Right atrium auricular region (tissue), 2 donors: Measurements from ENCODE around the gene ANAPC5. TPM values are rescaled to one million over a fixed set of nuclear protein-coding genes. Genes with fewer than 3 reads are reported as not detected.

Source experiments
- DNase-seq: peaks from one replicate; pipeline ENCODE4 v3.0.0-alpha.2; 2019; ENCODE audit warnings: low spot score
- H3K27ac ChIP-seq, 2 donors: fragments of 200-600 bp; sonication (generic); 1 replicate in 1 of 2; 2 replicates in 1 of 2; pipeline ENCODE4 v1.5.1; 2016 to 2019
- H3K27me3 ChIP-seq, 2 donors: fragments of 200-600 bp; sonication (generic); one replicate each; pipeline versions ENCODE4 v1.5.1 to v1.6.0; 2017 to 2019
- H3K36me3 ChIP-seq: fragments of 200-600 bp; sonication (generic); one replicate; pipeline ENCODE4 v1.5.1; 2016
- H3K4me1 ChIP-seq, 2 donors: fragments of 200-600 bp; sonication (generic); one replicate each; pipeline versions ENCODE4 v1.5.1 to v1.6.0; 2017 to 2019
- H3K4me3 ChIP-seq, 2 donors: fragments of 200-600 bp; sonication (generic); 1 replicate in 1 of 2; 2 replicates in 1 of 2; pipeline ENCODE4 v1.5.1; 2017 to 2019; ENCODE audit warnings: mild to moderate bottlenecking in 1 of 2, moderate library complexity in 1 of 2
- H3K9me3 ChIP-seq, 2 donors: fragments of 200-600 bp; sonication (generic); one replicate each; pipeline ENCODE4 v1.5.1; 2019
- CTCF ChIP-seq, 2 donors: fragments of 200-600 bp; sonication (generic); IDR thresholded peaks; one replicate each; pipeline ENCODE4 v1.5.1; 2019; ENCODE audit warnings: antibody characterized with exemption in 2 of 2
- total RNA-seq, 2 donors: library from RNA; depleted of rRNA; stranded (reverse); fragments of >200 nt; gene quantifications; one replicate each; pipeline ENCODE4 v1.1.0, GENCODE V29; 2016

ANAPC5 gene
- total RNA-seq, 2 donors from 2014 or later: 54.6 to 63.1 TPM

GRCh38 chr12:121330195-121330594, 22.0 kb downstream of the ANAPC5 start:
- no peak overlapping the region for H3K4me3 ChIP-seq
- H3K9me3 ChIP-seq: no peaks in the 10 kb centered on the region
- no peaks in the 10 kb centered on the region for H3K27me3 ChIP-seq
- no peak overlapping the region for H3K27ac ChIP-seq
- peaks cover 80% of the 10 kb centered on the region for H3K36me3 ChIP-seq
- no peak for TF ChIP-seq CTCF (IDR thresholded peaks at IDR 0.05)
- no peak for DNase-seq
- no peaks in the 10 kb centered on the region for H3K4me1 ChIP-seq

GRCh38 chr12:121328620-121329019, 23.6 kb downstream of the ANAPC5 start:
- TF ChIP-seq CTCF (IDR thresholded peaks at IDR 0.05): no peak
- Histone ChIP-seq H3K9me3 (no peaks in the 10 kb centered on the region), H3K4me3 (no peak overlapping the region), H3K27me3 (no peaks in the 10 kb centered on the region), H3K27ac (no peak overlapping the region), H3K36me3 (peaks cover 88% of the 10 kb centered on the region), H3K4me1 (no peaks in the 10 kb centered on the region)
- DNase-seq: no peak

GRCh38 chr12:121326996-121327674, 25.1 kb downstream of the ANAPC5 start:
- no peaks in the 10 kb centered on the region for H3K9me3 ChIP-seq
- no peak overlapping the region for H3K4me3 ChIP-seq
- no peaks in the 10 kb centered on the region for H3K4me1 ChIP-seq
- no peaks in the 10 kb centered on the region for H3K27me3 ChIP-seq
- no peak for TF ChIP-seq CTCF (IDR thresholded peaks at IDR 0.05)
- H3K36me3 ChIP-seq: peaks cover 88% of the 10 kb centered on the region
- no peak overlapping the region for H3K27ac ChIP-seq
- DNase-seq: no peak

- Histone ChIP-seq H3K4me3 (no peak overlapping the region), H3K4me1 (no peaks in the 10 kb centered on the region), H3K27me3 (no peaks in the 10 kb centered on the region), H3K9me3 (no peaks in the 10 kb centered on the region), H3K27ac (no peak overlapping the region), H3K36me3 (peaks cover 81% of the 10 kb centered on the region)
- TF ChIP-seq CTCF (IDR thresholded peaks at IDR 0.05): no peak
- DNase-seq: no peak
Observed at GRCh38 chr12:121325922-121326396, 26.3 kb downstream of the ANAPC5 start.

GRCh38 chr12:121323908-121324307, 28.3 kb downstream of the ANAPC5 start:
- no peaks in the 10 kb centered on the region for H3K9me3 ChIP-seq
- DNase-seq: no peak
- no peak overlapping the region for H3K27ac ChIP-seq
- H3K36me3 ChIP-seq: peaks cover 75% of the 10 kb centered on the region
- no peaks in the 10 kb centered on the region for H3K27me3 ChIP-seq
- TF ChIP-seq CTCF (IDR thresholded peaks at IDR 0.05): no peak
- H3K4me1 ChIP-seq: no peaks in the 10 kb centered on the region
- no peak overlapping the region for H3K4me3 ChIP-seq

GRCh38 chr12:121318121-121318520, 34.1 kb downstream of the ANAPC5 start:
- Histone ChIP-seq H3K9me3 (no peaks in the 10 kb centered on the region), H3K4me1 (no peaks in the 10 kb centered on the region), H3K4me3 (no peak overlapping the region), H3K27ac (no peak overlapping the region), H3K36me3 (peaks cover 43% of the 10 kb centered on the region), H3K27me3 (no peaks in the 10 kb centered on the region)
- TF ChIP-seq CTCF (IDR thresholded peaks at IDR 0.05): no peak
- no peak for DNase-seq
